ENCODE measurements around the gene GSTP1. TPM values are rescaled to one million over a fixed set of nuclear protein-coding genes. Genes with fewer than 3 reads are reported as not detected.
"Not testable (repeated sequence)": the region's sequence is repeated elsewhere in the genome, so short reads cannot be mapped to it uniquely, and the experiment has no call there.

The GSTP1 gene
- polyA plus RNA-seq, 2 donors, result 3,504 to 3,523 TPM

GRCh38 chr11:67561971-67562619 is 21.5 kb upstream of the GSTP1 start:
- Histone ChIP-seq H3K27me3 (ENCODE audit: control insufficient read depth in 1 of 2, insufficient read depth in 2 of 2, low read length in 2 of 2) (no peaks in the 10 kb centered on the region), H3K27ac (ENCODE audit: low read depth in 2 of 2, low read length in 1 of 2) (peak overlapping the region; percentile 7 to 19), H3K9me3 (ENCODE audit: control insufficient read depth in 2 of 2, insufficient read depth in 1 of 2, low read depth in 1 of 2, low read length in 1 of 2) (no peaks in the 10 kb centered on the region), H3K4me3 (ENCODE audit: low read depth in 1 of 2, low read length in 2 of 2) (no peak overlapping the region), H3K4me1 (ENCODE audit: control insufficient read depth in 2 of 2, insufficient read depth in 2 of 2, low read length in 1 of 2) (no peaks in the 10 kb centered on the region), H3K36me3 (ENCODE audit: control insufficient read depth in 2 of 2, insufficient read depth in 2 of 2, low read length in 1 of 2) (no peaks in the 10 kb centered on the region)
- WGBS, 2 donors, result 55 to 62% methylated on average over 10 of the region's 10 CpGs

DNA sequence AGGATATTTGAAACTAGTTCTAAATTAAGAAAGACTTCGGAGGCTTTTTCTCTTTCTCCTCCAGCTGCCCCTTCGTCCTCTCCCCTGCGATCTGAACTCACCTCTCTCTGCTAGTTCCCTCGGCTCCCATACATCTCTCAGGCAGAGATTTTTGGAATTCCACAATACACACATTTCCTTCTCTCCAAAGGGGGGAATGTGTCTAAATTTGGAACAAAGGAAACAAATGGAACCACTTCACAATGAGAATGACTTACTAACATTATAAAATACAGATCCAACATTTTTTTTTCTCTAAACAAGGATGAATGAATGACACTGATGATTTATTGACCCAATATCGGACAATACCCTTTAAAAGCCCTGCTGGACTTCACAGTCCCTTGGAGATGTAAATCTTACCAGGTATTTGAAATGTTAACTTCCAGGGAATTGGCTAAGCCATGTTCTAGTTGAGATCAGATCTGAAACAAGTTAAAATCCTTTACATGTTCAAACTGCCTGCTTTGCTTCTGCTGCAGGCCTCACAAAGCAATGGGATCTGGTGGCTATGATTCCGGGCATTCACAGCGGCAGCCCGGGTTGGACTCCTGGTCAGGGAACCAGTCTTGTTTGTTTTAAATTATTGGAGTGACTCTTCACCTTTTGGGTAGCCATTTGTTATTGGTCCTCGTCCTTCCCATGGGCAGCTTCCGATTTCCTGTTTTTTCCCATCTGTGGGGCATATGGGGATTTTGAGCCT is 20.5 kb upstream of the GSTP1 start:
- no peaks in the 10 kb centered on the region for H3K36me3 ChIP-seq (ENCODE audit: control insufficient read depth in 2 of 2, insufficient read depth in 2 of 2, low read length in 1 of 2)
- H3K27me3 ChIP-seq (ENCODE audit: control insufficient read depth in 1 of 2, insufficient read depth in 2 of 2, low read length in 2 of 2), result no peaks in the 10 kb centered on the region
- H3K4me3 ChIP-seq (ENCODE audit: low read depth in 1 of 2, low read length in 2 of 2), result no peak overlapping the region
- H3K27ac ChIP-seq (ENCODE audit: low read depth in 2 of 2, low read length in 1 of 2), result peak overlapping the region in 1 of 2 donors; percentile 3
- H3K9me3 ChIP-seq (ENCODE audit: control insufficient read depth in 2 of 2, insufficient read depth in 1 of 2, low read depth in 1 of 2, low read length in 1 of 2), result no peaks in the 10 kb centered on the region
- WGBS, 2 donors, result 71 to 75% methylated on average over 10 of the region's 10 CpGs
- no peaks in the 10 kb centered on the region for H3K4me1 ChIP-seq (ENCODE audit: control insufficient read depth in 2 of 2, insufficient read depth in 2 of 2, low read length in 1 of 2)

GRCh38 chr11:67563705-67564114 is 19.9 kb upstream of the GSTP1 start:
- 58 to 64% methylated on average over 11 of the region's 11 CpGs for WGBS, 2 donors
- not testable (repeated sequence) for H3K27me3 ChIP-seq (ENCODE audit: control insufficient read depth in 1 of 2, insufficient read depth in 2 of 2, low read length in 2 of 2); H3K4me1 ChIP-seq (ENCODE audit: control insufficient read depth in 2 of 2, insufficient read depth in 2 of 2, low read length in 1 of 2); H3K36me3 ChIP-seq (ENCODE audit: control insufficient read depth in 2 of 2, insufficient read depth in 2 of 2, low read length in 1 of 2); H3K9me3 ChIP-seq (ENCODE audit: control insufficient read depth in 2 of 2, insufficient read depth in 1 of 2, low read depth in 1 of 2, low read length in 1 of 2); H3K4me3 ChIP-seq (ENCODE audit: low read depth in 1 of 2, low read length in 2 of 2)
- H3K27ac ChIP-seq (ENCODE audit: low read depth in 2 of 2, low read length in 1 of 2), result peak overlapping the region in 1 of 2 donors; percentile 3

DNA sequence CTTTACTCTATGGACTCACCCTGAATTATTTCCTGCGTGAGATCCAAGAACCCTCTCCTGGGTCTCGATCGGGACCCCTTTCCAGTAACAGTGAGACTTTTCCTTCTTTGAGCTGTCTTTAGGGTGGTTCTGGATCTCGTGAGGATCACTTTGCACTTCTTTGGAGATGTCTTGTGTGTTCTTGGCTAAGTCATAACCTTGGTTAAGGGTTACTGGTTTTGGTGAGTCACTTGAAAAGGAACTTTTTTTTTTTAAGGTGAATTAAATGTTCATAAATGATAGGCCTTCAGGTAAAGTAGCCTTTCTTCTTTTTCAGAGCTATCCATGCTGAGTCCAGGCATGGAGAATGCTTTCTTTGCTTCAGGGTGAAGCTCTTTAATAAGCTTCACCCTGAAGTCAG is 19.4 kb upstream of the GSTP1 start:
- Histone ChIP-seq H3K4me1 (ENCODE audit: control insufficient read depth in 2 of 2, insufficient read depth in 2 of 2, low read length in 1 of 2) (no peaks in the 10 kb centered on the region), H3K4me3 (ENCODE audit: low read depth in 1 of 2, low read length in 2 of 2) (no peak overlapping the region), H3K9me3 (ENCODE audit: control insufficient read depth in 2 of 2, insufficient read depth in 1 of 2, low read depth in 1 of 2, low read length in 1 of 2) (no peaks in the 10 kb centered on the region), H3K27me3 (ENCODE audit: control insufficient read depth in 1 of 2, insufficient read depth in 2 of 2, low read length in 2 of 2) (no peaks in the 10 kb centered on the region), H3K27ac (ENCODE audit: low read depth in 2 of 2, low read length in 1 of 2) (no peak overlapping the region), H3K36me3 (ENCODE audit: control insufficient read depth in 2 of 2, insufficient read depth in 2 of 2, low read length in 1 of 2) (no peaks in the 10 kb centered on the region)
- 80 to 83% methylated on average over 4 of the region's 4 CpGs for WGBS, 2 donors

GRCh38 chr11:67571443-67571842 is 12.2 kb upstream of the GSTP1 start:
- H3K4me3 ChIP-seq (ENCODE audit: low read depth in 1 of 2, low read length in 2 of 2), result no peak overlapping the region
- no peaks in the 10 kb centered on the region for H3K9me3 ChIP-seq (ENCODE audit: control insufficient read depth in 2 of 2, insufficient read depth in 1 of 2, low read depth in 1 of 2, low read length in 1 of 2)
- 50 to 59% methylated on average over 6 of the region's 6 CpGs for WGBS, 2 donors

DNA sequence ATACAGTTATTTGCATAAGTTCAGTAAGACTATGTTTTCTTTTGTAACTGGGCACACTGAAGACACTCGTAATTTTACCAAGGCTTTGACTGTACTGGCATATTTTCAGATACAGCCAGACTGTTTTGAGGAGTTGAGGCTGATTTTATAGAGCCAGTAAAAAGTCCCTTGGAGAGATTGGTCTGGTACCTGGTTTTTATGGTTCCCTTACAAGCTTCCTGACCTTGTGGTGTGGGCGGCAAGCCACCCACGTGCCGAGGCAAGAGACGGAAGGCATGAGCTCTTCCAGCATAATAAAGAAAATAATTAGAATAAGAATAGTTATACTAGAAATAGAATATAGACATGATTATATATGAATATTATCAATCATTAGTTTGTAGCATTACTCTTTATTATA is 11.3 kb upstream of the GSTP1 start:
- no peaks in the 10 kb centered on the region for H3K4me1 ChIP-seq (ENCODE audit: control insufficient read depth in 2 of 2, insufficient read depth in 2 of 2, low read length in 1 of 2)
- no peak overlapping the region for H3K27ac ChIP-seq (ENCODE audit: low read depth in 2 of 2, low read length in 1 of 2)
- H3K27me3 ChIP-seq (ENCODE audit: control insufficient read depth in 1 of 2, insufficient read depth in 2 of 2, low read length in 2 of 2), result no peaks in the 10 kb centered on the region
- no peaks in the 10 kb centered on the region for H3K36me3 ChIP-seq (ENCODE audit: control insufficient read depth in 2 of 2, insufficient read depth in 2 of 2, low read length in 1 of 2)
- no peaks in the 10 kb centered on the region for H3K9me3 ChIP-seq (ENCODE audit: control insufficient read depth in 2 of 2, insufficient read depth in 1 of 2, low read depth in 1 of 2, low read length in 1 of 2)
- WGBS, 2 donors, result 16 to 17% methylated on average over 5 of the region's 5 CpGs
- no peak overlapping the region for H3K4me3 ChIP-seq (ENCODE audit: low read depth in 1 of 2, low read length in 2 of 2)

More at GRCh38 chr11:67571443-67571842, 12.2 kb upstream of the GSTP1 start:
- H3K36me3 ChIP-seq (ENCODE audit: control insufficient read depth in 2 of 2, insufficient read depth in 2 of 2, low read length in 1 of 2), result no peaks in the 10 kb centered on the region
- H3K4me1 ChIP-seq (ENCODE audit: control insufficient read depth in 2 of 2, insufficient read depth in 2 of 2, low read length in 1 of 2), result no peaks in the 10 kb centered on the region
- H3K27me3 ChIP-seq (ENCODE audit: control insufficient read depth in 1 of 2, insufficient read depth in 2 of 2, low read length in 2 of 2), result no peaks in the 10 kb centered on the region
- H3K27ac ChIP-seq (ENCODE audit: low read depth in 2 of 2, low read length in 1 of 2), result no peak overlapping the region

GRCh38 chr11:67572747-67573419 is 10.7 kb upstream of the GSTP1 start:
- Histone ChIP-seq H3K4me3 (ENCODE audit: low read depth in 1 of 2, low read length in 2 of 2) (no peak overlapping the region), H3K27ac (ENCODE audit: low read depth in 2 of 2, low read length in 1 of 2) (no peak overlapping the region), H3K9me3 (ENCODE audit: control insufficient read depth in 2 of 2, insufficient read depth in 1 of 2, low read depth in 1 of 2, low read length in 1 of 2) (no peaks in the 10 kb centered on the region), H3K4me1 (ENCODE audit: control insufficient read depth in 2 of 2, insufficient read depth in 2 of 2, low read length in 1 of 2) (no peaks in the 10 kb centered on the region), H3K36me3 (ENCODE audit: control insufficient read depth in 2 of 2, insufficient read depth in 2 of 2, low read length in 1 of 2) (no peaks in the 10 kb centered on the region), H3K27me3 (ENCODE audit: control insufficient read depth in 1 of 2, insufficient read depth in 2 of 2, low read length in 2 of 2) (no peaks in the 10 kb centered on the region)
- WGBS, 2 donors, result 47 to 52% methylated on average over 19 to 21 of the region's 21 CpGs

DNA sequence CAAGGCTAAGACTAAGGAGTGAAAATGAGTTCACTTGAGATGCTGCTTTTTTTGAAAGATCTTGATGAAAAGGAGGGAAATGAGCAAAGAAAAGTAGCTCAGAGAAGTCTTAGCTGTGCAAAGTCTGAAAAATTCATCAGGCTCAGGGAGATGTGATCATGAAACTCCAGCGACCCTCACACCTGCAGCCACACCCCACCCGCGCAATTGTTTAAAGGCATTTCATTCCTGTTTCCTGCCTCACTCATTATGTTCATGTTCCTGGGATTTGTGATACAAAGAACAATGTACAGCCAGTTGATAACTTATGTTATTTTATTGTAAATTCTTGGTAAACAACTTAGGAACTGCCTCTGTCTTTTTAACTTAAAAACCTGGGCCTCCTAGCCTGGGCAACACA is 8.7 kb upstream of the GSTP1 start:
- Histone ChIP-seq H3K27me3 (ENCODE audit: control insufficient read depth in 1 of 2, insufficient read depth in 2 of 2, low read length in 2 of 2) (no peaks in the 10 kb centered on the region), H3K36me3 (ENCODE audit: control insufficient read depth in 2 of 2, insufficient read depth in 2 of 2, low read length in 1 of 2) (no peaks in the 10 kb centered on the region), H3K9me3 (ENCODE audit: control insufficient read depth in 2 of 2, insufficient read depth in 1 of 2, low read depth in 1 of 2, low read length in 1 of 2) (no peaks in the 10 kb centered on the region), H3K4me1 (ENCODE audit: control insufficient read depth in 2 of 2, insufficient read depth in 2 of 2, low read length in 1 of 2) (no peaks in the 10 kb centered on the region), H3K4me3 (ENCODE audit: low read depth in 1 of 2, low read length in 2 of 2) (no peak overlapping the region), H3K27ac (ENCODE audit: low read depth in 2 of 2, low read length in 1 of 2) (no peak overlapping the region)
- WGBS, 2 donors, result 50 to 53% methylated on average over 3 of the region's 3 CpGs

- Histone ChIP-seq H3K4me1 (ENCODE audit: control insufficient read depth in 2 of 2, insufficient read depth in 2 of 2, low read length in 1 of 2) (no peaks in the 10 kb centered on the region), H3K4me3 (ENCODE audit: low read depth in 1 of 2, low read length in 2 of 2) (no peak overlapping the region), H3K27me3 (ENCODE audit: control insufficient read depth in 1 of 2, insufficient read depth in 2 of 2, low read length in 2 of 2) (no peaks in the 10 kb centered on the region), H3K9me3 (ENCODE audit: control insufficient read depth in 2 of 2, insufficient read depth in 1 of 2, low read depth in 1 of 2, low read length in 1 of 2) (no peaks in the 10 kb centered on the region), H3K27ac (ENCODE audit: low read depth in 2 of 2, low read length in 1 of 2) (no peak overlapping the region), H3K36me3 (ENCODE audit: control insufficient read depth in 2 of 2, insufficient read depth in 2 of 2, low read length in 1 of 2) (no peaks in the 10 kb centered on the region)
- 68 to 71% methylated on average over 14 of the region's 14 CpGs for WGBS, 2 donors
Observed at GRCh38 chr11:67576735-67577475, 6.7 kb upstream of the GSTP1 start.
